Left ventricle myocardium inferior (tissue), 1 donor: ENCODE measurements around the gene PATJ. TPM values are rescaled to one million over a fixed set of nuclear protein-coding genes. Genes with fewer than 3 reads are reported as not detected.
A peak's percentile ranks its signal among the peaks of the same experiment; 100 is the strongest.

Source experiments
- DNase-seq: peaks from one replicate; pipeline ENCODE4 v3.0.0-alpha.2; 2020
- H3K27ac ChIP-seq: fragments of 200-600 bp; replicated peaks from 2 replicates; pipeline ENCODE4 v1.8.0; 2021
- H3K27me3 ChIP-seq: fragments of 200-600 bp; 2 replicates; pipeline ENCODE4 v1.8.0; 2021; ENCODE audit warnings: low read depth
- H3K36me3 ChIP-seq: fragments of 200-600 bp; 2 replicates; pipeline ENCODE4 v1.8.0; 2021
- H3K4me1 ChIP-seq: fragments of 200-600 bp; 2 replicates; pipeline ENCODE4 v1.8.0; 2021
- H3K4me3 ChIP-seq: fragments of 200-600 bp; 2 replicates; pipeline ENCODE4 v1.8.0; 2021; ENCODE audit warnings: mild to moderate bottlenecking, moderate library complexity
- H3K9me3 ChIP-seq: fragments of 200-600 bp; replicated peaks from 2 replicates; pipeline ENCODE4 v1.8.0; 2021
- CTCF ChIP-seq: fragments of 200-600 bp; IDR thresholded peaks from 2 replicates; pipeline ENCODE4 v1.8.0; 2021; ENCODE audit warnings: antibody characterized with exemption, mild to moderate bottlenecking, borderline replicate concordance
- intact Hi-C: fragments of 100-400 bp; cut with micrococcal nuclease; formaldehyde crosslinking; loops from one replicate; pipeline ENCODE4 v1.11.0; 2022
- total RNA-seq: library from RNA; stranded (reverse); fragmentation: NEBNext Ultra II Directional; extraction: Animal tissue kit (Norgen Biotek cat#: 25700); gene quantifications from one replicate; pipeline ENCODE4 v1.2.1, GENCODE V29; 2021
- donor health status: DM: no; HTN: yes; CAD: no; lungs with severe emphysema.

PATJ gene
- total RNA-seq, 1 donor from 2014 or later = 166 TPM

GRCh38 chr1:62117018-62117750, 374.9 kb downstream of the PATJ start:
- Histone ChIP-seq H3K4me3 (no peak overlapping the region), H3K9me3 (no peaks in the 10 kb centered on the region), H3K27me3 (no peaks in the 10 kb centered on the region), H3K36me3 (no peaks in the 10 kb centered on the region), H3K4me1 (no peaks in the 10 kb centered on the region), H3K27ac (no peak overlapping the region)
- intact Hi-C loops = no loop called here
- no peak for DNase-seq
- TF ChIP-seq CTCF = no peak

DNA sequence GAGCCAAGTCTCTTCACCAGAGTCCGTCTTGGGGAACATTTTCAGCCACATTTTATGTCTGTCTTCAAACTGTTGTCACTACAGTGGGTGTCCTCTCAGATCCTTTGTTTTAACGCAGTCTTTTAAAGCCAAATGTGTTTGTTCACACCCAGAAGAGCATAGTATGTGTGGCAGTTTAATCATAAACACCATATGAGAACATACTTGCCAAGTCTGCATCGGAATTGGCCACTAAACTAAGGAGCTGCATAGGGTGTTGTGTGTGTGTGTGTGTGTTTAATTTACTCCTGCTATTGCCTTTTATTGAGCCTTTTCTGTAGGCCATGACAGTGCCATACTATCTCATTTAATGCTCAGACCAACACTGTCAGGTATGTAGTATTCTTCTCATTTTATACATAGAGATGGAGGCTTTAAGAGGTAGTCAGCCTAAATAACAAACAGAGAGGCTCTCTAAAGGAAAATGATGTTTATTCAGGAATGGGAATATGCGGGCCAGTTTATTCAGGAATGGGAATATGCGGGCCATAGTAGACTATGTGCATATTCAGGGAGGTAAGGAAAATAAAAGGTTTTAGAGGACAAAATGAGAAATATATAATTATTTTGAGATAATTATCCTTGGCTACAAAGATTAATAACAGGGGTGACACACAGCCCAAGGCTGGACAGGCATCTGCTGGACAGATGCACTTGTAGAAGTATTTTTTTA, 384.5 kb downstream of the PATJ start:
- DNase-seq = no peak
- Histone ChIP-seq H3K27me3 (no peaks in the 10 kb centered on the region), H3K4me3 (no peak overlapping the region), H3K9me3 (no peaks in the 10 kb centered on the region), H3K36me3 (peaks cover 19% of the 10 kb centered on the region), H3K4me1 (no peaks in the 10 kb centered on the region), H3K27ac (no peak overlapping the region)
- no peak for TF ChIP-seq CTCF
- intact Hi-C loops = no loop called here

DNA sequence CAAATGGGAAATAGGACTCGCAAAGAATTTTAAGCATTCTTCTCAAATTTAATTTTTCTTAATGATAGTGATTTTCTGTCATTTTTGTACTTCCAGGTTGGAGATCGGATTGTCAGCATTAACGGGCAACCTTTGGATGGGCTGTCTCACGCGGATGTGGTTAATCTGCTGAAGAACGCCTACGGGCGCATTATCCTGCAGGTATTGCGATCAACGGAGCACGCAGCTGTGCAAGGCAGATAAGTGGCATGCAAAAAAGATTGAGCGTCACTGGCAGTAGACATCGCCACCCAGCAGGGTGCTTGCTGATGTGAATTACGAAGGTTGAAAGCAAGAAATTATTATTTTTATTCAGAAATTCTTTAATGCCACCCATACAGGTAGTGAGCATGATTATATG, 386.5 kb downstream of the PATJ start:
- intact Hi-C loops = no loop called here
- Histone ChIP-seq H3K27ac (no peak overlapping the region), H3K4me1 (no peaks in the 10 kb centered on the region), H3K36me3 (peaks cover 19% of the 10 kb centered on the region), H3K4me3 (no peak overlapping the region), H3K9me3 (no peaks in the 10 kb centered on the region), H3K27me3 (no peaks in the 10 kb centered on the region)
- DNase-seq = no peak
- no peak for TF ChIP-seq CTCF

GRCh38 chr1:62131093-62131725, 388.9 kb downstream of the PATJ start:
- no peaks in the 10 kb centered on the region for H3K4me1 ChIP-seq
- TF ChIP-seq CTCF = peak; percentile 86
- H3K27me3 ChIP-seq = no peaks in the 10 kb centered on the region
- no peak overlapping the region for H3K4me3 ChIP-seq
- H3K27ac ChIP-seq = no peak overlapping the region
- peaks cover 19% of the 10 kb centered on the region for H3K36me3 ChIP-seq
- H3K9me3 ChIP-seq = no peaks in the 10 kb centered on the region
- intact Hi-C loops = no loop called here
- no peak for DNase-seq

DNA sequence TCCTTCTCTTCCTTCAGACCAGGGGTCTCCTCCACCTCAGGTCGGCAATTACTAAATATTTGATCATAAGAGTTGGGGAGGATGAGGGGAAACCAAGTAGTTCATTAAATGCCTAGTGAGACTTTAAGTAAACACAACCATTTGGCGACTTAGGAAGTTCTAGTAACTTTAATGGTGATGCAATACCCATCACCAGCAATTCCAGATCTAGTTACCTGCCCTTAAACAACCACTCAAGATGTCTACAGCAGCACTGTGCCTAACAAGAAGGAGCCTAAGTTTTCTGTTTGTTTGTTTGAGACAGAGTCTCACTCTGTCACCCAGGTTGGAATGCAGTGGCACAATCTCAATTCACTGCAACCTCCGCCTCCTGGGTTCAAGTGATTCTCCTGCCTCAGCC, 395.7 kb downstream of the PATJ start:
- Histone ChIP-seq H3K27me3 (no peaks in the 10 kb centered on the region), H3K27ac (no peak overlapping the region), H3K36me3 (no peaks in the 10 kb centered on the region), H3K4me1 (peaks cover 14% of the 10 kb centered on the region), H3K9me3 (no peaks in the 10 kb centered on the region), H3K4me3 (no peak overlapping the region)
- TF ChIP-seq CTCF = no peak
- DNase-seq = no peak
- intact Hi-C loops = no loop called here
